ENCODE results near the gene PLXNA4.

PLXNA4 gene

DNA sequence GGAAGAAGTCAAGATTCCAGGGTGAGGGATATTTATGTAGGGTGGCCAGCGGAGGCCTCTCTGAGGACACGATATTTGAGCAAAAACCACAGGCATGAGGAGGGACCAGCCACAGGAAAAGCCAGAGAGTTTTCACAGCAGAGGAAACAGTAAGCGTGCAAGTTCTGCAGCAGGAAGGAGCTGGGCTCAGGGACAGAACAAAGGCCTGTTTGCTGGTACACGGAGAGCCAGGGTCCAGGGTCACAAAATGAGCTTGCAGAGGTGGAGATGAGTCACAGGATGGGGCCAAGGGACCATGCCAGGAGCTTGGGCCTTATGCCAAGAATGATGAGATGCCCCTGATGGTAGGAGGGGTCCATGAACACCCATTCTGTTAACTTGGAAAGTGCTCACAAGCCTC, 283.5 kb downstream of the PLXNA4 start:
- peak; percentile 7 for TF ChIP-seq CTCF (IDR thresholded peaks at IDR 0.05; ENCODE audit: low read depth, low read length, missing control alignments)
- in situ Hi-C loops (cut with HindIII; ENCODE audit: low sequenced_read_pairs), result no loop called here
- peak; percentile 35 for DNase-seq (ENCODE audit: low read depth)
- no peak overlapping the region for H3K4me3 ChIP-seq (ENCODE audit: low read depth, low read length)

DNA sequence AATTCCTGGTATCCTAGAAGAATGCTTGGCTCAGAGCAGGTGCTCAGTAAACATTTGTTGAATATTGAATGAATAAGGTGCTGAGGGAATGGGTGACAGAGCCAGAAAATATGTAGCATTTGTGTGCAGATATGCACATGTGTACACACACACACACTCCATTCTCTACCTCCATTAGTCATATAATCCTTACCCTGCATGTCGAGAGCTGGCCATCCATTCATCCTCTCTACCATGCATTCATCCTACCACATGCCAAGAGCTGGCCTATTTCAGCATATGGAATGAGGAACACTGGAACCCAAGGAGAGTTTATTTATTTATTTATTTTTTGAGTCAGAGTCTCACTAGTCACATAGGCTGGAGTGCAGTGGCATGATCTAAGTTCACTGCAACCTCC, 284.8 kb downstream of the PLXNA4 start:
- no peak for TF ChIP-seq CTCF (IDR thresholded peaks at IDR 0.05; ENCODE audit: low read depth, low read length, missing control alignments)
- DNase-seq (ENCODE audit: low read depth), result no peak
- in situ Hi-C loops (cut with HindIII; ENCODE audit: low sequenced_read_pairs), result no loop called here
- no peak overlapping the region for H3K4me3 ChIP-seq (ENCODE audit: low read depth, low read length)

- TF ChIP-seq CTCF (IDR thresholded peaks at IDR 0.05; ENCODE audit: low read depth, low read length, missing control alignments), result no peak
- H3K4me3 ChIP-seq (ENCODE audit: low read depth, low read length), result no peak overlapping the region
- no peak for DNase-seq (ENCODE audit: low read depth)
- in situ Hi-C loops (cut with HindIII; ENCODE audit: low sequenced_read_pairs), result no loop called here
Observed at GRCh38 chr7:132290021-132290420, 286.2 kb downstream of the PLXNA4 start.

- no peak for DNase-seq (ENCODE audit: low read depth)
- no peak overlapping the region for H3K4me3 ChIP-seq (ENCODE audit: low read depth, low read length)
- no peak for TF ChIP-seq CTCF (IDR thresholded peaks at IDR 0.05; ENCODE audit: low read depth, low read length, missing control alignments)
- in situ Hi-C loops (cut with HindIII; ENCODE audit: low sequenced_read_pairs), result no loop called here
Observed at GRCh38 chr7:132286836-132287235, 289.4 kb downstream of the PLXNA4 start.

GRCh38 chr7:132280335-132280734, 295.9 kb downstream of the PLXNA4 start:
- no peak for TF ChIP-seq CTCF (IDR thresholded peaks at IDR 0.05; ENCODE audit: low read depth, low read length, missing control alignments)
- H3K4me3 ChIP-seq (ENCODE audit: low read depth, low read length), result no peak overlapping the region
- no peak for DNase-seq (ENCODE audit: low read depth)
- in situ Hi-C loops (cut with HindIII; ENCODE audit: low sequenced_read_pairs), result no loop called here

GRCh38 chr7:132279718-132280117, 296.6 kb downstream of the PLXNA4 start:
- DNase-seq (ENCODE audit: low read depth), result no peak
- no peak for TF ChIP-seq CTCF (IDR thresholded peaks at IDR 0.05; ENCODE audit: low read depth, low read length, missing control alignments)
- H3K4me3 ChIP-seq (ENCODE audit: low read depth, low read length), result no peak overlapping the region
- in situ Hi-C loops (cut with HindIII; ENCODE audit: low sequenced_read_pairs), result no loop called here
